GM20000 (cell line): ENCODE measurements around the gene DEFB129.
"Not testable (repeated sequence)": the region's sequence is repeated elsewhere in the genome, so short reads cannot be mapped to it uniquely, and the experiment has no call there.

Source experiments
- DNase-seq: peaks from one replicate; pipeline ENCODE4 v3.0.0; 2012; ENCODE audit warnings: low spot score
- TF ChIP-seq, protein P1 (sequence below): IDR thresholded peaks from 2 replicates; pipeline ENCODE4 v1.5.1; 2012; ENCODE audit warnings: mild to moderate bottlenecking, control low read depth; ENCODE audit errors: extremely low read depth, missing control alignments

Gene DEFB129

DNA sequence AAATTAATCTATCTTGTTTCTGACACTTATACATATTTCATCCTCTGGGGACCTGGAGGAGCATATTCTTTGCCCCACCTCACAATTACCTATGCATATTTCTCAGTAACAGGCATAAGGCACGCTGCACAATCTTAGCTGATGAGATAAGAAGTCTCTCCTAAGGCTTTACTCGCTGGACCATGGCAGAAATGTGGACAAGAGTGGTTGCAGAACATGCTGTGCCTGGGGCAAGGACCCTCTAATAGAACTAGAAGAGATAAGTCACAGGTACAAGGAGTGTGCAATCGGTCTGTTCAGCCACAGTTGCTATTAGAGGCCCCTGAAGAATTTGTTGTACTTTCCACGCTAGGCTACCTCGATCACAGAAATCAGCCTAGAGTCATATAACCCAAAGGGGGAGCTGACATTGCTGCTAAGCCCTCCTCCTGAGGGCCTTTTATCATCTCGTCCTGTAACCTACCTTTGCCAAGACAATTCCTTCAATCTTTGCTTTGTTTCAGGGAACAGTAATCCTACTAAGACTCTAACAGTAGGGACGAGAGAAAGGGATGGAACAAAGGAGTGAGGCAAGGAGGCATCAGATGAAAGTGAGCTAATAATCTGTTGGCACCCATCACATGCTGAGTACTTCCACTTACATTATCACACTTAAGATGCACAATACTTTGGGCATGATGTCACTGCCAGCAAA, 16.1 kb upstream of the DEFB129 start:
- TF ChIP-seq, protein P1, sequence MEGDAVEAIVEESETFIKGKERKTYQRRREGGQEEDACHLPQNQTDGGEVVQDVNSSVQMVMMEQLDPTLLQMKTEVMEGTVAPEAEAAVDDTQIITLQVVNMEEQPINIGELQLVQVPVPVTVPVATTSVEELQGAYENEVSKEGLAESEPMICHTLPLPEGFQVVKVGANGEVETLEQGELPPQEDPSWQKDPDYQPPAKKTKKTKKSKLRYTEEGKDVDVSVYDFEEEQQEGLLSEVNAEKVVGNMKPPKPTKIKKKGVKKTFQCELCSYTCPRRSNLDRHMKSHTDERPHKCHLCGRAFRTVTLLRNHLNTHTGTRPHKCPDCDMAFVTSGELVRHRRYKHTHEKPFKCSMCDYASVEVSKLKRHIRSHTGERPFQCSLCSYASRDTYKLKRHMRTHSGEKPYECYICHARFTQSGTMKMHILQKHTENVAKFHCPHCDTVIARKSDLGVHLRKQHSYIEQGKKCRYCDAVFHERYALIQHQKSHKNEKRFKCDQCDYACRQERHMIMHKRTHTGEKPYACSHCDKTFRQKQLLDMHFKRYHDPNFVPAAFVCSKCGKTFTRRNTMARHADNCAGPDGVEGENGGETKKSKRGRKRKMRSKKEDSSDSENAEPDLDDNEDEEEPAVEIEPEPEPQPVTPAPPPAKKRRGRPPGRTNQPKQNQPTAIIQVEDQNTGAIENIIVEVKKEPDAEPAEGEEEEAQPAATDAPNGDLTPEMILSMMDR: no peak
- no peak for DNase-seq

DNA sequence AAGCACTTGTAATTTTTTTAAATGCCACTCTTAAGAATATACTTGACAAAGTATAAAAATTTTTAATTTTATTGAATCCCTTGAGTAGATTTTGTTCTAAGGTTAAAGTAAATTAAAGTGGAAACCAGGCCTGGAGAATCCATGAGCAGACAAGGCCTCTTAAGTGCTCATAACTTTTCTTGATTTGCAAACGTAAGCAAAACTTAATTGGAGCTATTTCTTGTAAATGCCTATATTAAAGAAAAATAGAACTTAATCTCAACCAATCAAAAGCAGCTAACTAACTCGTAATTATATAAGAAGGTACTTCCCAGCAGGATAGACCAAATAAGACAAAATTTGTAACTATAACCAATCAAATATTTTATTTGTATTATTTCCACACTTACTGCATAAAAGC, 12.7 kb upstream of the DEFB129 start:
- TF ChIP-seq, protein P1: no peak
- no peak for DNase-seq

DNA sequence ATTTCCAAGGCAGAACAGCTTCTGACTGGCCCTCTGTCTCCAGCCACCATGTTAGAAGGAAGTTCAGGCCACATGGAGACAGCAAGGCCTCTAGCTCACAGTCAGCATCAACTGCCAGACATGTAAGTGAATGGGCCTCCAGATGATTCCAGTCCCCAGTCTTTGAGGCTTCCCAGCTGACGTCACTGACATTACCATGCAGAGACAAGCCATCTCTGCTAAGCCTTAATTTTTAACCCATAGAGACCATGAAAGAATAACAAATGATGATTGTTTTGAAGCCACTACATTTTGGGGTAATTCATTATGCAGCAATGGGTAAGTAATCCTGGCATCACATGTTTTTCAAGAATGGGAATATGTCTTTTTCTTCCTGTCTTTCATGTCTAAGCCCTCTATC, 11.3 kb upstream of the DEFB129 start:
- TF ChIP-seq, protein P1: no peak
- DNase-seq: no peak

DNA sequence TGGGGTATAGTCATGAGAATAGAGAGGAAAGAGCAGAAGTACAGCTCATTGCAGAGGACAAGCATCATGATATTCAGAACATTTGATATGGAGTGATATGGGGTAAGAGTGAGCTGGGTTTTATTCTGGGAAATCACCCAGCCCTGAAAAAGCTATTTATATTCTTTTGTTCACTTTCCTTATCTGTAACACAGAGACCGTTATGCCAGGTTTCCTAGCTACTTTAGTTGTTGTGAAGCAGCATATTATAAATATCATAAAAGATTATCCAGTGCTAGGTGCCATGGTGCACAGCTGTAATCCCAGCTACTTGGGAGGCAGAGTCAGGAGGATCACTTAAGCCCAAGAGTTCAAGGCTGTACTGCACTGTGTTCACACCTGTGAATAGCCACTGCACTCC, 9.8 kb upstream of the DEFB129 start:
- TF ChIP-seq, protein P1: no peak
- no peak for DNase-seq

DNA sequence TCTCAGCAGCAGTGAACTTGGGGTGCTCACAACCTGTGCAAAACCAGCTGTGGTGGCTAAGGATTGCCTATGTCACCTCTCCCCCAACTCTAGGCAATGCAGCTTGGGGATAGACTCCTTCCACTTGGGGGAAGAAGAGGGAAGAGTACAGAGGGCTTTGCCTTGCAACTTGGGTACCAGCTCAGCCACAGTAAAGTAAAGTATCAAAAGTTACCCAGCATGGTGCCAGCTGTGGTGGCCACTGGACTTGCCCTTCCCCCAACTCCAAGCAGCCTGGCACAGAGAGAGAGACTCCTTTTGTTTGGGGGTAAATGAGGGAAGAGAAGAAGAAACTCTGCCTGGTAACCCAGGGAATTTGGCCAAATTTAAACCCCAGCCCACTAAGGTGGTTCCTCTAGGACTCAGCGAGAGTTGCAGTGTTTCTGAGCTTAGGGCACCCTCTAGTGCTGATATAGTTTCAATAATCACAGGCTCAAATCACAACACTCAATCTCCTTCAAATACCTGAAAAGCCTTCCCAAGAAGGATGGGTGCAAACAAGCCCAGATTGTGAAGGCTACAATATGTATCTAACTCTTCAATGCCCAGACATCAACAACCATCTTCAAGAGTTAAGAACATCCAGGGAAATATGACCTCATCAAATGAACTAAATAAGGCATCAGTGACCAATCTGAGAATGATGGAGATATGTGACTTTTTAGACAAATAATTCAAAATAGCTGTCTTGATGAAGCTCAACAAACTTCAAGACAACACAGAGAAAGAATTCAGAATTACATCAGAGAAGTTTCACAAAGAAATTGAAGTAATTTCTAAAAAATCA, 7.6 kb upstream of the DEFB129 start:
- peak; percentile 8 for DNase-seq
- TF ChIP-seq, protein P1: peak; percentile 4

DNA sequence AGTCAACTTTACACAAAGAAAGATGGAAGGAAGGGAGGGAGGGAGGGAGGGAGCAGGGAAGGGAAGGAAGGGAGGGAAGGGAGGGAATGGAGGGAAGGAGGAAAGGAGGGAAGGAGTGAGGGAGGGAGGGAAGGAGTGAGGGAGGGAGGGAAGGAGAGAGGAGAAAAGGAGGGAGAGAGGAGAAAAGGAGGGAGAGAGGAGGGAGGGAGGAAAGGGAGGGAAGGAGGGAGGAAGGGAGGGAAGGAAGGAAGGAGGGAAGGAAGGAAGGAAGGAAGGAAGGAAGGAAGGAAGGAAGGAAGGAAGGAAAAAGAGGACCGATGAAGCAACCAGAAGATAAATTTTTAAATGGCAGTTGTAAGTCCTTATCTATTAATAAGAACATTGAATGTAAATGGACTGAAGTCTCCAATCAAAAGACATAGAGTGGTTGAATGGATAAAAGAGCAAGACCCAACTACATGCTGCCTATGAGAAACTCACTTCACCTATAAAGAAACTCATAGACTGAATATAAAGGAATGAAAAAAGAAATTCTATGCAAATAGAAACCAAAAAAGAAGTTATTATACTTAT, 5.7 kb upstream of the DEFB129 start:
- TF ChIP-seq, protein P1: no peak
- DNase-seq: no peak

DNA sequence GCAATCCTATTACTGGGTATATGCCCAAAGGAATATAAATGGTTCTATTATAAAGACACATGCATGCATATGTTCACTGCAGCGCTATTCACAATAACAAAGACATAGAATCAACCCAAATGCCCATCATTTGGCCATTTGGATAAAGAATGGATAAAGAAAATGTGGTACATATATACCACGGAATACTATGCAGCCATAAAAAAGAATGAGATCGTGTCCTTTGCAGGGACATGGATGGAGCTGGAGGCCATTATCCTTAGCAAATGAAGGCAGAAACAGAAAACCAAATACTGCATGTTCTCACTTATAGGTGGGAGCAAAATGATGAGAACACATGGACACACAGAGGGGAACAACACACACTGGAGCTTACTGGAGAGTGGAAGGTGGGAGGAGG, 1.2 kb upstream of the DEFB129 start:
- not testable (repeated sequence) for DNase-seq
